AG04449 (cell line): Measurements from ENCODE around the gene EXOC6B.

Source experiments
- CTCF ChIA-PET: fragments of 350-600 bp; formaldehyde crosslinking; extraction: SDS; loops from one replicate; lab custom pipeline; 2021; ENCODE audit warnings: antibody characterized with exemption; lab: Yijun Ruan, JAX
- POLR2A ChIA-PET: fragments of 400-600, 350-600 bp; formaldehyde crosslinking; extraction: SDS; loops from one replicate; lab custom pipeline; 2020; ENCODE audit warnings: antibody characterized with exemption, inconsistent platforms; lab: Yijun Ruan, JAX
- DNase-seq: peaks from one replicate; pipeline ENCODE4 v3.0.0-alpha.2; 2010; ENCODE audit warnings: low read depth, low spot score
- H3K4me3 ChIP-seq: 2 replicates; pipeline ENCODE4 v1.5.1; 2011; ENCODE audit warnings: low read depth, mild to moderate bottlenecking, control low read depth, low read length
- CTCF ChIP-seq: IDR thresholded peaks from one replicate; pipeline ENCODE4 v1.5.1; 2011; ENCODE audit warnings: mild to moderate bottlenecking, moderate library complexity, low read length, control low read depth, inconsistent platforms; ENCODE audit not compliant: insufficient read depth; ENCODE audit errors: missing control alignments

The EXOC6B gene

DNA sequence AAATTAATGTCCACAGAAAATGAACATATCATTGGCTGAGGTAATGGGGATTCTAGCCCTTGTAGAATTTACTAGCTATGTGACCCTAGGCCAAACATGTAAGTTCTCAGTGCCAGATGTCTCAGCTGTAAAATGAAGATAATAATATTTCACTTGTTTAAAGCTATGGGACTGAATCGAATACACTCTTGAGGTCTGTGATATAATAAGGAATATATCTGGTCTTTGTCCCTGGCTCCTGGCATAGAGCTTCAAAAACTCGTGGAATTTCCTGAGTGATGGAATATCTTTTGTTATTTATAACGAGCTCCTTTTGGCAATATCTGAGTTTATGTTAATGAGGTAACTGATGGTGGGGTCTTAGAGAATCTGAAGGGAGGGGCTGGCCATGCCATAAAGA, 476.8 kb downstream of the EXOC6B start:
- H3K4me3 ChIP-seq = no peak overlapping the region
- no peak for TF ChIP-seq CTCF
- DNase-seq = no peak
- POLR2A ChIA-PET = no interaction called here
- CTCF ChIA-PET = interaction anchor here (0.8 kb wide), 1 partner anchor 23 kb away, joined by 3 read pairs; no protein-coding TSS in a partner anchor

DNA sequence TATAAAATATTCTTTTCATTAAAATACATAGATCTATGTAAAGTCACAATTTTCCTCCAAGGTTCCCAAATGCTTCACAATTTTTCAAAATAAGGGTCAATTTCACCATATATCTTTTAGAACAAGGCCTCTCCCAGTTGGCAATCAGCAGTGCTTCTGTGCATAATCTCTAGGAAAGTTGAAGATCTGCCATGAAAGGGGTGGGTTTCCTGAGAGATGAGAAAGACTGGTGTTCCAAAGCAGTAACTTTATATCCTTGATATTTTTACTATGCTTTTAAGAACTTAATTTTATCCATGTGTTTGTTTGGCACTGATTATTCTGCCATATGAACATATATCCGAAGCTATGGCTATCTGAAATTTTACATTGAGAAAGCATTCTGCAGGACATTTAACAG, 478.8 kb downstream of the EXOC6B start:
- no peak overlapping the region for H3K4me3 ChIP-seq
- TF ChIP-seq CTCF = no peak
- no peak for DNase-seq
- CTCF ChIA-PET = interaction anchor here (0.7 kb wide), 1 partner anchor 232 kb away, joined by 3 read pairs; no protein-coding TSS in a partner anchor
- POLR2A ChIA-PET = no interaction called here

DNA sequence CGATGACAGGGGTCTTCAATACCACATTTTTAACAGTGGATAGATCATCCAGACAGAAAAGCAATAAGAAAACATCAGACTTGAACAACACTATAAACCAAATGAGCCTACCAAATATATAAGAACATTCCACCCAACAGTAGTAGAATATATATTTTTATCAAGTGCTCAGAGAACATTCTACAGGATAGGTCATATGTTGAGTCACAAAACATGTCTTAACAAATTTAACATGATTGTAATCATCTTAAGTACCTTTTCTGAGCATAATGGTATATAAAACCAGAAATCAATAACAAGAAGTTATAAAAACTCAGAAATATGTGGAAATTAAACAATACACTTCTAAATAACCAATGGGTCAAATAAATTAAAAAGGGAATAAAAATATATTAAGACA, 484.2 kb downstream of the EXOC6B start:
- no peak overlapping the region for H3K4me3 ChIP-seq
- TF ChIP-seq CTCF = no peak
- ChIA-PET CTCF (no interaction called here), POLR2A (no interaction called here)
- DNase-seq = no peak

- ChIA-PET POLR2A (no interaction called here), CTCF (interaction anchor here (1.1 kb wide), 1 partner anchor 13 kb away, joined by 3 read pairs; no protein-coding TSS in a partner anchor)
- TF ChIP-seq CTCF = no peak
- H3K4me3 ChIP-seq = no peak overlapping the region
- no peak for DNase-seq
These were observed 485.2 kb downstream of the EXOC6B start for GRCh38 chr2:72340665-72341064.

- H3K4me3 ChIP-seq = no peak overlapping the region
- no peak for DNase-seq
- POLR2A ChIA-PET = no interaction called here
- CTCF ChIA-PET = interaction anchor here (2.3 kb wide), 1 partner anchor 12 kb away, joined by 10 read pairs; no protein-coding TSS in a partner anchor
- TF ChIP-seq CTCF = no peak
These were observed 487.8 kb downstream of the EXOC6B start for GRCh38 chr2:72338076-72338475.

DNA sequence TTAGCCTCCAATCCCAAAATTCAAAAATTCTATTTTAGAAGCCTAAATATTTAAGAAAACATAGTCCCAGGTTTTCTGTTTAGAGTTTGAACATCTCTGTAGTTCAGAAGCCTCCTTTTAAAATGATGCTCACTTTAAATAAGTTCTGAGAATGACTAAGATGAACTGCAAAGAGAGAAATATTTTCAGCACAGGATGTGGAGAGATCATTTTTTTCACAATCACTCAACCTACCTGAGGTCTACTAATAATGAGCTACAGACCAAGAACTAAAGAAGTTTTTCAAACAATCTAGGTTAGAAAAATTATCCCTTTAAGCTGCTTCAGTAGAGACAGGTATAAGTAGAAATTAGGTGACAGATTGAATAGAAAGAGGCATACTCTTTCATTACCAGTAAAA, 493.1 kb downstream of the EXOC6B start:
- CTCF ChIA-PET = no interaction called here

More for the DNA sequence above, 493.1 kb downstream of the EXOC6B start:
- DNase-seq = no peak
- no peak for TF ChIP-seq CTCF
- no peak overlapping the region for H3K4me3 ChIP-seq
- POLR2A ChIA-PET = no interaction called here
